Activated effector memory CD4-positive, alpha-beta T cell treated with anti-CD3 and anti-CD28 coated beads, Interleukin-2, amount 50 U/mL, for 16 hours (primary cell): ENCODE results near the gene TCAP.
"Not testable (repeated sequence)": the region's sequence is repeated elsewhere in the genome, so short reads cannot be mapped to it uniquely, and the experiment has no call there.

Experiments
- DNase-seq: peaks from one replicate; pipeline ENCODE4 v3.0.0-alpha.2; 2020

The TCAP gene

GRCh38 chr17:39687546-39688474 is 22.7 kb downstream of the TCAP start, which contains the start of gene PGAP3:
PGAP3 (minus strand) TSS chr17:39688057; CDS start chr17:39688014, 43 bp downstream.
- peak; percentile 91 for DNase-seq

- DNase-seq, result no peak
Measured at GRCh38 chr17:39688475-39688835, 23.3 kb downstream of the TCAP start.

GRCh38 chr17:39688945-39689344 is 23.8 kb downstream of the TCAP start:
- no peak for DNase-seq

- DNase-seq, result no peak
Measured at GRCh38 chr17:39694593-39694992, 29.4 kb downstream of the TCAP start.

- no peak for DNase-seq
Measured at GRCh38 chr17:39695089-39695474, 29.9 kb downstream of the TCAP start.

- DNase-seq, result no peak
Measured at GRCh38 chr17:39696731-39697130, 31.6 kb downstream of the TCAP start.

GRCh38 chr17:39697961-39698360 is 32.8 kb downstream of the TCAP start:
- DNase-seq, result no peak

- DNase-seq, result not testable (repeated sequence)
Measured at GRCh38 chr17:39699157-39699817, 34.1 kb downstream of the TCAP start.

- DNase-seq, result no peak
Measured at GRCh38 chr17:39699818-39700147, 34.6 kb downstream of the TCAP start, which contains the start of gene ERBB2. ERBB2 (plus strand) TSS chr17:39700064; CDS start chr17:39700239, 175 bp downstream.

GRCh38 chr17:39700148-39700987 is 35.2 kb downstream of the TCAP start:
- DNase-seq, result no peak

GRCh38 chr17:39701012-39701783 is 36.0 kb downstream of the TCAP start:
- DNase-seq, result no peak

GRCh38 chr17:39701784-39702422 is 36.8 kb downstream of the TCAP start:
- no peak for DNase-seq

- DNase-seq, result no peak
Measured at GRCh38 chr17:39702901-39703893, 38.0 kb downstream of the TCAP start.

GRCh38 chr17:39703913-39704312 is 38.8 kb downstream of the TCAP start:
- DNase-seq, result no peak

- DNase-seq, result no peak
Measured at GRCh38 chr17:39704821-39705551, 39.8 kb downstream of the TCAP start.

- no peak for DNase-seq
Measured at GRCh38 chr17:39705786-39706348, 40.7 kb downstream of the TCAP start.

GRCh38 chr17:39706383-39706782 is 41.2 kb downstream of the TCAP start:
- DNase-seq, result no peak

GRCh38 chr17:39706921-39707337 is 41.8 kb downstream of the TCAP start:
- no peak for DNase-seq

GRCh38 chr17:39709319-39709997 is 44.3 kb downstream of the TCAP start:
- no peak for DNase-seq
